ENCODE results near the gene MARCHF3.
"Not testable (repeated sequence)": the region's sequence is repeated elsewhere in the genome, so short reads cannot be mapped to it uniquely, and the experiment has no call there.

The MARCHF3 gene

GRCh38 chr5:127030259-127031146 is at the start of gene MARCHF3:
MARCHF3 (minus strand) TSS chr5:127030558; CDS start chr5:126918171, 112,387 bp downstream.
- DNase-seq: peak; percentile 83

- DNase-seq: no peak
Measured at GRCh38 chr5:127079994-127080491, 49.7 kb upstream of the MARCHF3 start.

- DNase-seq: no peak
Measured at GRCh38 chr5:127077366-127077765, 47.0 kb upstream of the MARCHF3 start.

- no peak for DNase-seq
Measured at GRCh38 chr5:127076315-127077129, 46.2 kb upstream of the MARCHF3 start.

GRCh38 chr5:127074466-127074865 is 44.1 kb upstream of the MARCHF3 start:
- no peak for DNase-seq

- DNase-seq: peak; percentile 35
Measured at GRCh38 chr5:127072861-127073846, 42.8 kb upstream of the MARCHF3 start, which contains the start of gene C5orf63. C5orf63 (minus strand) TSS chr5:127073502; CDS start chr5:127058995, 14,507 bp downstream.

- no peak for DNase-seq
Measured at GRCh38 chr5:127070243-127070642, 39.9 kb upstream of the MARCHF3 start.

- peak; percentile 45 for DNase-seq
Measured at GRCh38 chr5:127068493-127069214, 38.3 kb upstream of the MARCHF3 start.

- DNase-seq: no peak
Measured at GRCh38 chr5:127066721-127067120, 36.4 kb upstream of the MARCHF3 start.

- no peak for DNase-seq
Measured at GRCh38 chr5:127064253-127064840, 34.0 kb upstream of the MARCHF3 start.

GRCh38 chr5:127063257-127063913 is 33.0 kb upstream of the MARCHF3 start:
- DNase-seq: no peak

- no peak for DNase-seq
Measured at GRCh38 chr5:127061956-127062355, 31.6 kb upstream of the MARCHF3 start.

- no peak for DNase-seq
Measured at GRCh38 chr5:127061537-127061936, 31.2 kb upstream of the MARCHF3 start.

- DNase-seq: no peak
Measured at GRCh38 chr5:127060470-127060985, 30.2 kb upstream of the MARCHF3 start.

GRCh38 chr5:127056896-127057295 is 26.5 kb upstream of the MARCHF3 start:
- no peak for DNase-seq

GRCh38 chr5:127055880-127056653 is 25.7 kb upstream of the MARCHF3 start:
- DNase-seq: no peak

GRCh38 chr5:127053551-127053950 is 23.2 kb upstream of the MARCHF3 start:
- DNase-seq: not testable (repeated sequence)

GRCh38 chr5:127053049-127053448 is 22.7 kb upstream of the MARCHF3 start:
- no peak for DNase-seq

- no peak for DNase-seq
Measured at GRCh38 chr5:127051591-127051990, 21.2 kb upstream of the MARCHF3 start.

All from NCI-H446 treated with DMSO at 0.1 percent for 48 hours (cell line).